Measurements from ENCODE around the gene KLHL3.
"Not testable (repeated sequence)": the region's sequence is repeated elsewhere in the genome, so short reads cannot be mapped to it uniquely, and the experiment has no call there.

The KLHL3 gene

DNA sequence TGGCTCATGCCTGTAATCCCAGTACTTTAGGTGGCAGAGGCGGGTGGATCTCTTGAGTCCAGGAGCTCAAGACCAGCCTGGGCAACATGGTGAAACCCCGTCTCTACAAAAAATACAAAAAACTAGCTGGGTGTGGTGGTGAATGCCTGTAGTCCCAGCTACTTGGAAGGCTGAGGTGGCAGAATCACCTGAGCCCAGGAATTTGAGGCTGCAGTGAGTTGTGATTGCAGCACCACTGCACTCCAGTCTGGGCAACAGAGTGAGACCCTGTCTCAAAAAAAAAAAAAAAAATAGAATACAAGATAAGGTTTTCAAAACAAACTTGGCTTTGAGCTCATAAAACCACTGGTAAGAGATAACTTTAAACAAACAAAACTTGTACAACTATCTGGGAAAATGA is 92.8 kb downstream of the KLHL3 start:
- DNase-seq = not testable (repeated sequence)
- in situ Hi-C loops (cut with MboI; ENCODE audit: low pct_unique_long_range_greater_than_20kb, low sequenced_read_pairs) = loop anchor here (25.0 kb wide), 1 partner anchor 419 kb away; no protein-coding TSS in a partner anchor

DNA sequence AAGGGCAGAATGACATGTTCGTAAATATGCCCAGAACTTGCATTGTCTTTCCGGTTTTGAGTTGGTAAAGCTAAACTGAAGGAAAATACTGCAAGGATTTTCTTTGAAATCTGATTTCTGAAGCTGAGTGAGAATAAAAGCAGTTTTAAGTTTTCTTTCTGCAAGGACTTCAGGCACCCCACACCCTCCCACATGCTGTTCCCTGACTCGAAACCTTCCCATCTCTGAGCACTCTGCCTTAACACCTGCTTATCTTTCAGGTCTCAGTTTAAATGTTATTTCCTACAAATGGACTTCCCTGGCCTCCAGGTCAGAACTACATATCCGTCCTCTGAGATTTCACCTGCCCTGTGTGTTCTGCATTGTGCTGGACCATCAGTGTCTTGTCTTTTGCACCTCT is 93.8 kb downstream of the KLHL3 start:
- in situ Hi-C loops (cut with MboI; ENCODE audit: low pct_unique_long_range_greater_than_20kb, low sequenced_read_pairs) = loop anchor here (25.0 kb wide), 1 partner anchor 420 kb away; no protein-coding TSS in a partner anchor
- no peak for DNase-seq

DNA sequence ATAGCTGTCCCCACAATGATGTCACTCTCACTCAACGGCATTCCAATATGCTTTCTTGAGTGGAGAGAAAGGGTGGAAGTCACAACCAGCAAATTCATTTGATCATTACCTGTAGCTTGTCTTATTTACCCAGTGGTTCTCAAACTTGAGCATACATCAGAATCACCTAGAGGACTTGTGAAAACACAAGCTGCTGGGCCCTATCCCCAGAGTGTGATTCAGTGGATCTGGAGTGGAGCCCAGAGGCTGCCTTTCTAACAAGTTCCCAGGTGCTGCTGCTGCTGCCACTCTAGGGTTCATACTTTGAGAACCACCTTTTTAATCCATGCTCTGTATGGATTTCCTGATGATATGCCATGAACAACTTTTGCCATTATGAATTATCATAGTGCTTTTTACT is 94.7 kb downstream of the KLHL3 start:
- no peak for DNase-seq
- in situ Hi-C loops (cut with MboI; ENCODE audit: low pct_unique_long_range_greater_than_20kb, low sequenced_read_pairs) = loop anchor here (25.0 kb wide), 1 partner anchor 421 kb away; no protein-coding TSS in a partner anchor

DNA sequence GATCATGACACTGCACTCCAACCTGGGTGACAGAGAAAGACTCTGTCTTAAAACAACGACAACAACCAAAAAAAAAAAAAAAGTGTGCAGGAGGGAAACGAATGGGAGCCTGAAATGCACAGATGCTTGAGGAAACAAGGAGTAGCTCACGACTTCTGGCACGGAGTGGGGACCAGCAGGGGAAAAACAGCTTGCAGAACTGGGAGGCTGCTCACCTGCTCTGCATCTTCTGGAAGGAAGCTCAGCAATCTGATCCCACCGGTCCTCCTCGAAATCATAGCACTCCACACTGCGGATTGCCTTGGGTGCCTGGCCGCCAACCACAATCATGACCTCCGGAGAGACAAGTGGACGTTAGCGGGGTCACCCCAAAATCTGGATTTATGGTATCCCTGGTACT is 96.2 kb downstream of the KLHL3 start:
- DNase-seq = no peak
- in situ Hi-C loops (cut with MboI; ENCODE audit: low pct_unique_long_range_greater_than_20kb, low sequenced_read_pairs) = loop anchor here (25.0 kb wide), 1 partner anchor 423 kb away; no protein-coding TSS in a partner anchor

DNA sequence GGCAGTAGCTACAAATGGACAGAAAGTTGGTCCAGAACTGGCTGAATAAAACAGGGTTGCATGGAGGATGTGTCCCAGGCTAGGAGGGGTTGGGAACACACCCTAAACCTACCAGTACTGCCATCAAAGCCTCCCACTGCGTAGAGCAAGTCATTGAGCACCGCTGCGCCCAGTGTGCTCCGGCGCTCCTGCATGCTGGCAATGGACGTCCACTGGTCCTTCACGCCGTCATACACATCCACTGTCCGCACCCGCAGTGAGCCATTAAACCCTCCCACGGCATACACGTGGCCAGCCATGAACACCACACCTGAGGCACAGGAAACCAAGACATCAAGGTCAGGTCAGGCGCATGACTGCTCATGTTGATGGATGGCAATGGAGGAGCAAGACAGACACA is 97.0 kb downstream of the KLHL3 start:
- DNase-seq = no peak
- in situ Hi-C loops (cut with MboI; ENCODE audit: low pct_unique_long_range_greater_than_20kb, low sequenced_read_pairs) = loop anchor here (25.0 kb wide), 1 partner anchor 423 kb away; no protein-coding TSS in a partner anchor

DNA sequence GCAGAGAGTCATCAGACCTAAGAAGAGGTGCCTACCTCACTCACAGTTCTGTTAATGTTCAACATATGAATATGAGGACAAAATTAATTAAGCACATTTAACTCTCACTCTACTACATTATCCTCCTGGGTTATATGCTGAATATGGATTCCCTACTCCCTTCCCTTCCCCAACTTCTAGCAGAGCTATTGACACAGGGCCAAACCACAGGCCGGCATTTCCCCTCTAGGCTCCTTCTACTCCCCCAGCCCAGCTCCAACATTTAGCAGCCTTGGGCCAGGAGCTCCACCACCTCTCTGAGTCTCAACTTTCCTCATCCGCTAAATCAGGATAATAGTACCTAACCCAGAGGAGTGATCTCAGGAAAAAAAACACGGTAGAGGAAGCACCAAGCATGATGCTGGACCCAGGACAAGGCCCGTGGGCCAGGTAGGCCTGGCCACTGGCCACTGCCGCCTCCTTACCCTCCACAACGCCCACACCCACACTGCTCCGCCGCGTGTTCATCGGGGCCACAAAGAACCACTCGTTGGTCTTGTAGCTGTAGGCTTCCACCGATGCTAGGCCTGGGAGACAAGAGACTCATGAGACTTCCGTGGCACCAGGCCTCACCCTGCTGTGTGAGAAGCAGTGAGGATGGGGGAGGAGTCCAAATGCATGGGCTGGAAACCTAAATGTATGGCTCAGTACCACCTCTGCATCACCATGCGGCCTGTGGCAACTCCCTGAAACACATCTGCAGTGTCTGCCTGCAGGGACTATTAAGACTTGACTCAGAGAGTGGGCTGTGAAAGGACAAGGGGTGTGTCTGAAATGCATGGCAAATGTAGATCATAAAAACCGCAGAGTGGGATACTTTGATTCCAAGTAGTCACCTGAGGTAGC is 98.8 kb downstream of the KLHL3 start:
- in situ Hi-C loops (cut with MboI; ENCODE audit: low pct_unique_long_range_greater_than_20kb, low sequenced_read_pairs) = loop anchor here (25.0 kb wide), 1 partner anchor 425 kb away; no protein-coding TSS in a partner anchor
- DNase-seq = no peak

DNA sequence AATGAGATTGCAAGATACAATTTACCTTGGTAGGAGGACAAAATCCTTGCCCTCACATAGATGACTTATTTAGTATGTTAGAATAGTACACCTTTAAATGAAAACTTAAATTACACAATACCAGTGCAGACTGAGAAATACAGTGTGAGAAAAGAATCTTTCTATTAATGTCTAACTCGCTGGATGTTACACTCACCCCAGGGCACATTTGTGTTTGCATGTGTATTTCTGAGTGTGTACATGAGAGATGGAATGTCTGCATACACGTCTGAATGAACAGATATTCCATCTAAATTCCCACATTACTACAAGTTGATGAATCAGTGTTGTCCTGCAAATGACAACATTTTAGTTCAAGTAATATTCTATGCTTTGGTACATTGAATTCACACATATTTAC is 99.8 kb downstream of the KLHL3 start:
- DNase-seq = no peak
- in situ Hi-C loops (cut with MboI; ENCODE audit: low pct_unique_long_range_greater_than_20kb, low sequenced_read_pairs) = loop anchor here (25.0 kb wide), 1 partner anchor 426 kb away; no protein-coding TSS in a partner anchor

DNA sequence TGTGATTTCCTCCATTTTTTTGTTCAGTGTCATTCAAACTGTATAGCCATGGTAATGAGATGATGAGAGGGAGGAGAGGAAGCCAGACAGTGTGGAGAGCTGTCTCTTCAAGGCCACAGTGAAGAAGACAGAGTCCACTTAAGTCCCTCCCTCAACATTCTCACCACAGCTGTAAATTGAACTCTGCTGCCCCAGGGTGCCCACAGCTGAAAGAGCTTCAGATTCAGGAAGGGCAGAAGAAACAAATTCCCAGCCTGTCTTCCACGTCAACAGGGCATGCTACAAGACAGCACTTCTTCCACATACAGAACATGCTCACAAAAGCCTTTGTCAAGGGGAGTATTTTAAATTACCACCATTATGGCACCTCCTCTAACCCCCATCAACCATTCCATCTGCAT is 100.4 kb downstream of the KLHL3 start:
- DNase-seq = no peak
- in situ Hi-C loops (cut with MboI; ENCODE audit: low pct_unique_long_range_greater_than_20kb, low sequenced_read_pairs) = loop anchor here (25.0 kb wide), 1 partner anchor 427 kb away; no protein-coding TSS in a partner anchor

DNA sequence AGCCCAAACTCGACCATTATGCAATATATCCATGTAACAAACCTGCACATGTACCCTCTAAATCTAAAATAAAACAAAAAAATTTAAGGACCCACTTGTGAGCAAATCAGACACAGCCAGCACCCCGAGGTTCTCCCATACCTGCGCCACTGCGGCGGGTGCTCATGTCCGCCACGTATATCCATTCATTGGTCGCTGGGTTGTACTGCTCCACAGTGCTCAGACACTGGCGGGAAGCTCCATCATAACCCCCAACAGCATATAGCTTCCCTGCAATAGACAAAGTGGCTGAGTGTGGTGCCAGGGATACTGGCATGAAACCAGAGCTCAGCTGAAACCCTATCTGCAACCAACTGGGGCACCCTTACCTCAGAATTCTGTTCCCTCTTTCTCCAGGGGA is 102.0 kb downstream of the KLHL3 start:
- in situ Hi-C loops (cut with MboI; ENCODE audit: low pct_unique_long_range_greater_than_20kb, low sequenced_read_pairs) = loop anchor here (25.0 kb wide), 1 partner anchor 428 kb away; no protein-coding TSS in a partner anchor

DNA sequence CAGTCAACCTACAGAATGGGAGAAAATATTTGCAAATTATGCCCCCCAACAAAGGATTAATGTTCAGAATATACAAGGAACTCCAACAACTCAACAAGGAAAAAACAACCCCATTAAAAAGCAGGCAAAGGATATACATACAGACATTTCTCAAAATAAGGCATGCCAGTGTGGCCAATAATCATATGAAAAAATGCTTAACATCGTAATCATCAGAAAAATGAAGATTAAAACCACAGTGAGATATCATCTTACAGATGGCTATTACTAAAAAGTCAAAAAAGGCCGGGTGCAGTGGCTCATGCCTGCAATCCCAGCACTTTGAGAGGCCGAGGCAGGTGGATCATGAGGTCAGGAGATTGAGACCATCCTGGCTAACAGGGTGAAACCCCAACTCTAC is 103.2 kb downstream of the KLHL3 start:
- in situ Hi-C loops (cut with MboI; ENCODE audit: low pct_unique_long_range_greater_than_20kb, low sequenced_read_pairs) = loop anchor here (25.0 kb wide), 1 partner anchor 430 kb away; no protein-coding TSS in a partner anchor
- no peak for DNase-seq

More for the DNA sequence above, 102.0 kb downstream of the KLHL3 start:
- DNase-seq = no peak

DNA sequence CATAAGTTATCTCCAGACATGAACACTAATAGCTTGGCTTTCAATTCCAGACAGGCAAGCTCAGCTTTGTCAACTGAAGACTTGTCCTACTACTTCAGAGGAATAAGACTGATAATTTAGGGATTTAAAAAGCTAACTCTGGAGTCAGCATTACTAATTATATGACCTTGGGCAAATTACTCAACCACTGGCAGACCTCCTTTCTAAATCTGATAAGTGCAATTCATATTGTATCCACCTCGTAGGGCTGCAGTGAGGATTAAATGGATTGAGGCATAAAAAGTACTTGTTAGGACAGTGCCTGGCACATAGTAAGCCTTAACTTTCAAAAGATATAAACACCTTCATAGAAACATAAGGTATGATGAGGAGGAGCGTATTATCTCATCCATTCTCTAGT is 104.4 kb downstream of the KLHL3 start:
- in situ Hi-C loops (cut with MboI; ENCODE audit: low pct_unique_long_range_greater_than_20kb, low sequenced_read_pairs) = loop anchor here (25.0 kb wide), 1 partner anchor 431 kb away; no protein-coding TSS in a partner anchor
- no peak for DNase-seq

DNA sequence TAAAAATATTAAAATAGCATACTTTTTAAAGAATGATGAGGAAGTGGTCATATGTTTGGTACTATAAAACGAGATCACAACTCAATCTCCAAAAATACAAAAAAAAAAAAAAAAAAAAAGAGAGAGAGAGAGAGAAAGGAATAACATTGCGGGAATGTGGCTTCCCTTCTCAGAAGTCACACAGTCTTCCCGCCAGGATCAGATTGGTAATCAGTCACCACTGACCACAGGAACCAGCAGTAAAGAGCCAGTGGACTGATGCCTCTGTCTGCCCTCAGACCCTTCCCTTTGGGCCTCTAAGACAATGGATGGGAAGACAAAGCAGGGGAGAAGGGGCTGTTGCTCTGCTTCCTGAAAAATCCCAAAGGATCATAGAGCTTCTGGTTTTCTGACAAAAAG is 104.9 kb downstream of the KLHL3 start:
- DNase-seq = no peak
- in situ Hi-C loops (cut with MboI; ENCODE audit: low pct_unique_long_range_greater_than_20kb, low sequenced_read_pairs) = loop anchor here (25.0 kb wide), 1 partner anchor 431 kb away; no protein-coding TSS in a partner anchor

DNA sequence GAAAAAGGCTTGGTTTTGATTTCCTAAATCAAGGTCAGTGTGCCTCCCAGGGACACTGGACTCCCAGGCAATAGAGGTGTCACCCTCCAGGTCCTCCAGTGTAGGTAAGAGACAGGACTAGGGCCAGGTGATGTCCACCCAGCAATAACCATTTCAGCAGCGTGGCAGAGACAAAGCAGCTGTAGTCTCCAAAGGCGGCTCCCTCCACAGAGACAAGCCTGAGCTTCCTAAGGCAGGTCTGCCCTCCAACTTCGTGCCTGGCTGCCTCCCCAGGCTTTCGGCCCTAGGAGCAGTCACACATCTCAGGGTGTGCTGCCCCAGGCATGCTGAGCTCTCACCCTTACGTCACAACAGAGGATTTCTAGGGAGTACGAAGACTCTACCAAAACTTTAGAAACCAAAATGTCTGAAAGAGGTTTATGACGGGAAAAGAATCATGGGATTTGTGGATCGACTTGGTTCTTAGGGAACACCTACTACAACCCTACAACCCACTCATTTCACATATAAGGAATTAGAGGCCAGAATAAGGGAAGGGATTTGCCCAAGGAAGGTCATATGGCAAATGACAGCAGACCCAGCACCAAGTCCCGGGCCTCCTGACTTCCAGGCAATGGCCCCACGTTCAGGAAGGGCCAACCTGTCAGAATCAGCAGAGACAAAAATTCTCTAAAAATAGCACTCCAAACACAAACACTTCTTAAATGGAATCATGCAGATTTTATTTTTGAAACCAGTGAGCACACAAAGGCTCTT is 105.5 kb downstream of the KLHL3 start:
- DNase-seq = no peak
- in situ Hi-C loops (cut with MboI; ENCODE audit: low pct_unique_long_range_greater_than_20kb, low sequenced_read_pairs) = loop anchor here (25.0 kb wide), 1 partner anchor 432 kb away; no protein-coding TSS in a partner anchor

DNA sequence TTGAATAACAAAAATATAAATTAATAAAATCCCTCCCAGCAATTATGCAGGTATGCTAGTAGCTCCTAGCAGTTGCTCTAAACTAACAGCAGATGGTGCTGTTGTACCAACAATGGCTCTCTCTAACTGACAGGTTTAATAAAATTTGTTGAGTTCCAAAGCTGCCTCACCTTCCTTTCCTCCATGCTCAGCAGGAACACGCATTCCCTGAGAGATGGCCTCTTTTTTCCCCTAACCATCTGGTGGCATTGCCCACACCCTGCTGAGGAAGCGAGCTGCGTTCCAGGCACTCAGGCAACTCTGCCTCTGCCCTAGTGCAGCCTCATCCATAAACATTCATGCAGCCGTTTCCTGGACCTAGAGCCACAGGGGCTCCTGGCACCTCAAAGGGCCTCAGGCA is 106.2 kb downstream of the KLHL3 start:
- in situ Hi-C loops (cut with MboI; ENCODE audit: low pct_unique_long_range_greater_than_20kb, low sequenced_read_pairs) = loop anchor here (25.0 kb wide), 1 partner anchor 433 kb away; no protein-coding TSS in a partner anchor
- peak; percentile 36 for DNase-seq

DNA sequence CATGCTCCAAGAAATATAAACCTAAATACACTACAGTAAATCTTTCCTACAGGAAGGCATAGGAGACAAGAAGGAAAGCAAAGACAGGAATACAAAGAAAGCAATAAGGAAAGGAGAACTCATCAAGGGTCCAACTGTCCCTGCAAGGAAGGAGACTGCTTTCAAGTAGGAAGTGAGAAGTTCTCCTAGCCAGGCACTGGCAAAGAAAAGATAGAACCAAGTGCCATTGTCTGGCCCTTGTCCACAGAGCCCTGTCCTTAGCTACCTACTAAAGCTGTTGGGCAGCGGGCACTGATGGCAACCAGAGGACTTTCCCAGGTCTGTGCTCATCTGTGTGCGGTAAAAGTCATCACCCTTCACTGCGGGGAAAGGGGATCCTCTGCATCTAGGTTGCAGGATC is 108.2 kb downstream of the KLHL3 start:
- in situ Hi-C loops (cut with MboI; ENCODE audit: low pct_unique_long_range_greater_than_20kb, low sequenced_read_pairs) = loop anchor here (25.0 kb wide), 1 partner anchor 435 kb away; no protein-coding TSS in a partner anchor
- no peak for DNase-seq

DNA sequence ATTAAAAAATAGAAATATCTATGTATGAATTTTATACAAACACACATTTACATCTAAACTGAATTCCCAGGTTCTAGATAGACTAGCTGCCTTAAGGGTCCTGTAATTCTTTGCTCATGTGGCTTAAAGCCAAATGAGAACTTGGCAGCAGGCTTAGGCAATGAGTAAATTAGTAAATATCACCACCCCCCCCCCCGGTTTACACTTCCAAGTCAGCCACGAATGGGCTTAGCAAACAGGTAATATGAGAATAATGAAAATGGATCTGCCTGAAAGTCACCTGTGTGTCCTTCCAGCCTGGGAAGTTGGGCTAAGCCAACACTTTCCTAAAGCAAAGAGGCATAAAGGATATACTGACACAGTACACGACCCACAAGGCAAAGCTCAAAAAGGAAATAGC is 108.6 kb downstream of the KLHL3 start:
- in situ Hi-C loops (cut with MboI; ENCODE audit: low pct_unique_long_range_greater_than_20kb, low sequenced_read_pairs) = loop anchor here (25.0 kb wide), 1 partner anchor 435 kb away; no protein-coding TSS in a partner anchor

DNA sequence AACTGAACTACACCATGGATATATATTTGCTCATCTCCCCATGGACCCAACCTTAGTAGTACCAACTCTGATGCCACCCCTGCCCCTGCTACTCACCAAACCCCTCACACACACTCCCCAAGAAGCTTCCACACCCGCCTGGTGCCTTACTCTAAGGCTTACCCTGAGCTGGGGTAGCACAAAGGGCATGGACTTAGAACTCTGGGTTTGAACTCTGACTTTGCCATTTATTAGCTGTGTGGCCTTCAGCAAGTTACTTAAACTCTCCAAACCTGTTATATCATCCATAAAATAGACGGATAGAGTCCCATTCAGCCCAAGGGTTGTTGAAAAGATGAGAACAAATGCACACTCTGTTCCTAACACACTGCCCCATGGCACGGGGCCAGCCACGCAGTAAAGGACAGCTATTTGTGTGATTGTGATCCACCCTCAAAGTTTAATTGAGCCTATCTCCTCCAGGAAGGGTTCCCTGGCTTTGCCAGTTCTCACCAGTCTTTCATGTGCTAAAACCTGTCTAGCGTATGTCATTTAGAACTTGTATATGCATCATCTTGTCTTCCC is 111.0 kb downstream of the KLHL3 start:
- in situ Hi-C loops (cut with MboI; ENCODE audit: low pct_unique_long_range_greater_than_20kb, low sequenced_read_pairs) = loop anchor here (25.0 kb wide), 1 partner anchor 437 kb away; no protein-coding TSS in a partner anchor
- no peak for DNase-seq

More for the DNA sequence above, 108.6 kb downstream of the KLHL3 start:
- no peak for DNase-seq

DNA sequence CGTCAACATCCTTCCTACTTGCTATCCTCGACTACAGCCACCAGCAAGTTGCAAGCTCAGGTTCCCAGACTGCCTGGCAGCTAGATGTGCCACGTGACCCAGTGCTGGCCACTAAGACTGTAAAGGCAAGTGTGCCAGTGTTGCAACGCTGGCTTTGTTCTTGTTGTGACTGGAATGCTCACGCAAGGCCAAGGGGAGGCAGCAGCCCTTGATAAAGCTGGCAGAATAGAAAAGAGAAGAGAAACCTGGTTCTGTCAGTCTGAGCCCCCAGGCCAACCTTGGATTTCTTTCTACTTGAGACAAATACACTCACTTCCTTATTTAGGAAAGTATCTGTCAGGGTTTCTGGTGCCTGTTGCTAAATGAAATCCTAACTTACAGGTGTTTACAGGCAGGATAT is 113.0 kb downstream of the KLHL3 start:
- in situ Hi-C loops (cut with MboI; ENCODE audit: low pct_unique_long_range_greater_than_20kb, low sequenced_read_pairs) = no loop called here

More for the DNA sequence above, 113.0 kb downstream of the KLHL3 start:
- DNase-seq = no peak

Data from KBM-7 (cell line).